ENCODE results near the gene VAMP1.

The VAMP1 gene

DNA sequence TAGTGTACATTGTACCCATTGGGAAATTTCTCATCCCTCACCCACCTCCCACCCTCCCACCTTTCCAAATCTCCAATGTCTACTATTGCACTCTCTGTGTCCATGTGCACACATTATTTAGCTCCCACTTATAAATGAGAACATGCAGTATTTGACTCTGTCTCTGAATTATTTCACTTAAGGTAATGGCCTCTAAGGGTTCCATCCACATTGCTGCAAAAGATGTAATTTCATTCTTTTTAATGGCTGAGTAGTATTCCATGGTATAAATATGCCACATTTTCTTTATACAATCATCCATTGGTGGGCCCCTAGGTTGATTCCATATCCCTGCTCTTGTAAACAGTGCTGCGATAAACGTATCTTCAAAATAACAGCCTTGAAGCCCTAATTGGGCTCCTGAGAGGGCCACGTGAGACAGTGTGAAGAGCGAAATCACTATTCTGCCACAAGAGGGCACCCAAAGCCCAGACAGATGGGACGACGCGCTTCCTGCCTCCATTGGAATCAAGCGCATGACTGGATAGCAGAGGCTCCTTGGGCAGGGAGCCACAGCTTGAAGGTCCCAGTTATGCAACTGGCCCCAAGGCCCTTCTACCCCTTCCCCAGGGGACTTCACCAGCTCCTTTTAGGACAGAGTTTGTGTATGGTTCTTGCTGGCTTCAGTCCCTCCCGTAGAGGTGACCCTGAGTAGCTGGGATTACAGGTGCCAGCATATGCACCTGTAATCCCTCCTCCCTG lies 47.0 kb downstream of the VAMP1 start:
- DNase-seq = peak in 3 of 4 experiments; percentile 48 to 55 (median 54)

DNA sequence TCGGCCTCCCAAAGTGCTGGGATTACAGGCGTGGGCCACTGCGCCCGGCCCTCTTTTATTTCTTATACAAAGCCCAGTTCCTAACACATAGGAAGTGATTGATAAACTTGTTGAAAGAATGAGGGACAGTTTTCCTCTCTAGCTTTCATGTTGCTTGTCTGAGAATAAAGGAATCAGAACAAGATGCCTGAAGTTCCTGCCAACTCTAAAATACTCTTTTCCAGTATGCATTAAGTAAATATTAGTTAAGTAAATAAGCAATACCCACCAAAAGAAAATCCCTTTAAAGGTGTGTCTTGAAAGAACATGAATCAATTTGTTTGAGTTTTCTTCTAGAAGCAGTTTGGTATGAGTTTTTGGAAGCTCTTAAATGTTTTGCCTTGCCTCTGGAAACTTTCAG lies 50.1 kb downstream of the VAMP1 start:
- no peak for DNase-seq

DNA sequence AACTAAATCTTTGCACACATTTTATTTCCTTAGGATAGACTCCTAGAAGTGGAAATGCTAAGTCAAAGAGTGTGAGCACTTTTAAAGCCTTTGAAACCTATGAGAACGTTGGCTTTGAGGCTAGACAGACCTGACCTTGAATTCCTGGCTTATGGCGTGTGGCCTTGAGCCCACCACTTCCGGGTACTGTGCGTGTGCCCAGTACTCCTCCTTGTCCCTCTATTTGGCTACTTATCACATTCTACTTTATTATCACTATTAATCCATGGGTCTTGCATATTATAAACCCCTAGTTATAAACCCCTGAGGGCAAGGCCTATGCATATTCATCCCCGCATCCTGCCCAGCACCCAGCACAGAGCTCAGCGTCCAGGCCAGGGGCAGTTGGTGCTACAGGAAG lies 51.7 kb downstream of the VAMP1 start:
- DNase-seq = no peak

DNA sequence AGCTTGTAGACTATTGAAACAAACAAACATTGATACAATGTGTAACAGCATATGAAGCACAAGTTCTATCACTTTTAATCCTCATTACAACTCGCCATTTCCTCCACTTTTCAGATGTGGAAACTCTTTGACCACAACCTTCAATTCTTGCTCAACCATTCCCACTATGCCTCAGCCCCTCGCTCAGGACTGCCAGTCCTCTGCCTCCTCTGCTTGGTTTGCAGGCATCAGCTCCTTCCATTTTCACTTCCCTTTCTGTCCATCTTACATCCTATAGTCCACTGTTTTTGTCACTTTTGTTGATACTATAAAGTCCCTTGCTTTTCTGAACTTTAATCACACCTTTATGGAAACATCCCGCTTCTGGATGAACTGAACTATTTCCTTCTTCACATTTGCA lies 53.9 kb downstream of the VAMP1 start:
- no peak for DNase-seq

All from activated CD4-positive, CD25-positive, alpha-beta regulatory T cell (primary cell).